D721Med (cell line): ENCODE measurements around the gene NIBAN1.

Experiments used
- DNase-seq: peaks from one replicate; pipeline ENCODE4 v3.0.0; 2011; ENCODE audit warnings: low spot score; ENCODE audit not compliant: insufficient read length
- FAIRE-seq: peaks from 2 replicates; lab custom pipeline; 2011; peaks lifted over from hg19 to GRCh38; lab: Jason Lieb, UNC
- CTCF ChIP-seq: IDR thresholded peaks from 2 replicates; pipeline ENCODE4 v1.5.1; 2012; ENCODE audit warnings: mild to moderate bottlenecking, control low read depth; ENCODE audit not compliant: insufficient read depth; ENCODE audit errors: missing control alignments

The NIBAN1 gene

GRCh38 chr1:184973272-184974055 lies 844 bp downstream of the NIBAN1 start:
- TF ChIP-seq CTCF: no peak
- DNase-seq (no peak), FAIRE-seq (no peak)

- peak; percentile 55 for FAIRE-seq
- no peak for TF ChIP-seq CTCF
- DNase-seq: no peak
Observed at GRCh38 chr1:184972315-184973055, 1.8 kb downstream of the NIBAN1 start.

GRCh38 chr1:184971522-184972265 lies 2.6 kb downstream of the NIBAN1 start:
- TF ChIP-seq CTCF: no peak
- FAIRE-seq (no peak), DNase-seq (no peak)

- no peak for TF ChIP-seq CTCF
- FAIRE-seq: no peak
- DNase-seq: no peak
Observed at GRCh38 chr1:184970691-184971161, 3.6 kb downstream of the NIBAN1 start.

GRCh38 chr1:184966989-184967388 lies 7.3 kb downstream of the NIBAN1 start:
- DNase-seq (no peak), FAIRE-seq (no peak)
- no peak for TF ChIP-seq CTCF

- peak; percentile 32 for FAIRE-seq
- TF ChIP-seq CTCF: no peak
- no peak for DNase-seq
Observed at GRCh38 chr1:184965944-184966860, 8.1 kb downstream of the NIBAN1 start.
